IMR-90 (cell line): Measurements from ENCODE around the gene PHACTR3. TPM values are rescaled to one million over a fixed set of nuclear protein-coding genes. Genes with fewer than 3 reads are reported as not detected.

ENCODE experiments used
- ATAC-seq: fragments of 200-7000 bp; cut with Tn5 transposase; 2 replicates; pipeline ENCODE4 v1.9.1; 2020; ENCODE audit warnings: low read depth, mild to moderate bottlenecking, moderate library complexity
- BruUV-seq: library from RNA; stranded (reverse); fragments of 400-500 nt; replicated peaks from 2 replicates; lab custom pipeline; 2021; lab: Mats Ljungman, UMichigan
- CTCF ChIA-PET: fragments of 300-600 bp; formaldehyde crosslinking; extraction: SDS; loops from one replicate; lab custom pipeline; 2021; ENCODE audit warnings: antibody characterized with exemption; lab: Yijun Ruan, JAX
- POLR2A ChIA-PET: fragments of 300-600 bp; sonication (Branson Sonifier 250); formaldehyde crosslinking; loops from one replicate; lab custom pipeline; 2022; ENCODE audit warnings: antibody characterized with exemption; ENCODE audit not compliant: unreplicated experiment; lab: Charles Lee
- DNase-seq: peaks from one replicate; pipeline ENCODE4 v3.0.0; 2013
- H2AFZ ChIP-seq: replicated peaks from 2 replicates; pipeline ENCODE3; 2013; ENCODE audit warnings: low read length, mild to moderate bottlenecking; ENCODE audit not compliant: poor library complexity
- H2AK5ac ChIP-seq: 2 replicates; pipeline ENCODE4 v1.6.1; 2013; ENCODE audit warnings: low read depth, low read length, inconsistent platforms
- H2AK9ac ChIP-seq: replicated peaks from 2 replicates; pipeline ENCODE3; 2013; ENCODE audit warnings: mild to moderate bottlenecking, low read depth, low read length, moderate library complexity; ENCODE audit not compliant: poor library complexity
- H2BK120ac ChIP-seq: 2 replicates; pipeline ENCODE4 v1.6.1; 2013; ENCODE audit warnings: low read depth, low read length, inconsistent platforms
- H2BK15ac ChIP-seq: 3 replicates; pipeline ENCODE4 v1.6.1; 2013; ENCODE audit warnings: low read depth, low read length, inconsistent platforms
- H2BK20ac ChIP-seq: 2 replicates; pipeline ENCODE4 v1.6.1; 2013; ENCODE audit warnings: low read depth, mild to moderate bottlenecking, inconsistent platforms, low read length, moderate library complexity
- H2BK5ac ChIP-seq: 2 replicates; pipeline ENCODE4 v1.6.1; 2013; ENCODE audit warnings: mild to moderate bottlenecking, low read depth, low read length, inconsistent platforms; ENCODE audit not compliant: poor library complexity, severe bottlenecking
- H3K14ac ChIP-seq: replicated peaks from 2 replicates; pipeline ENCODE4 v1.6.1; 2013; ENCODE audit warnings: low read depth, low read length, inconsistent platforms
- H3K18ac ChIP-seq: 2 replicates; pipeline ENCODE4 v1.6.1; 2013; ENCODE audit warnings: low read depth, low read length, control low read depth
- H3K23ac ChIP-seq: 2 replicates; pipeline ENCODE4 v1.6.1; 2013; ENCODE audit warnings: low read depth, low read length, inconsistent platforms
- H3K27ac ChIP-seq: 2 replicates; pipeline ENCODE4 v1.5.1; 2013; ENCODE audit warnings: mild to moderate bottlenecking, control low read depth, low read length; ENCODE audit not compliant: insufficient read depth
- H3K27me3 ChIP-seq: 2 replicates; pipeline ENCODE4 v1.6.1; 2013; ENCODE audit warnings: low read length; ENCODE audit not compliant: control insufficient read depth, insufficient read depth
- H3K36me3 ChIP-seq: 2 replicates; pipeline ENCODE4 v1.6.1; 2013; ENCODE audit warnings: low read length, mixed read lengths; ENCODE audit not compliant: control insufficient read depth, insufficient read depth
- H3K4ac ChIP-seq: 2 replicates; pipeline ENCODE4 v1.6.1; 2013; ENCODE audit warnings: low read depth, low read length, inconsistent platforms
- H3K4me1 ChIP-seq: 2 replicates; pipeline ENCODE4 v1.6.1; 2013; ENCODE audit warnings: low read length, mixed read lengths; ENCODE audit not compliant: control insufficient read depth, insufficient read depth
- H3K4me2 ChIP-seq: 2 replicates; pipeline ENCODE4 v1.6.1; 2013; ENCODE audit warnings: low read depth, mild to moderate bottlenecking, control low read depth, low read length, moderate library complexity
- H3K4me3 ChIP-seq: 2 replicates; pipeline ENCODE4 v1.5.1; 2013; ENCODE audit warnings: low read depth, mild to moderate bottlenecking, control low read depth, low read length, moderate library complexity; ENCODE audit not compliant: insufficient read depth
- H3K56ac ChIP-seq: 2 replicates; pipeline ENCODE4 v1.6.1; 2013; ENCODE audit warnings: low read length, inconsistent platforms; ENCODE audit not compliant: insufficient read depth; ENCODE audit errors: extremely low read depth
- H3K79me1 ChIP-seq, 2 experiments: 2 replicates each; pipeline ENCODE4 v1.6.1; 2013; ENCODE audit warnings: low read length in 2 of 2, inconsistent platforms in 1 of 2, low read depth in 1 of 2
- H3K9ac ChIP-seq: 2 replicates; pipeline ENCODE4 v1.6.1; 2013; ENCODE audit warnings: low read depth, low read length, control low read depth
- H3K9me1 ChIP-seq: 2 replicates; pipeline ENCODE4 v1.6.1; 2013; ENCODE audit warnings: low read length, inconsistent platforms; ENCODE audit not compliant: insufficient read depth
- H3K9me3 ChIP-seq: 2 replicates; pipeline ENCODE4 v1.6.1; 2013; ENCODE audit warnings: low read length; ENCODE audit not compliant: control insufficient read depth, insufficient read depth
- H4K20me1 ChIP-seq: 2 replicates; pipeline ENCODE4 v1.6.1; 2013; ENCODE audit warnings: low read length, inconsistent platforms; ENCODE audit not compliant: insufficient read depth
- H4K5ac ChIP-seq: 2 replicates; pipeline ENCODE4 v1.6.1; 2013; ENCODE audit warnings: mild to moderate bottlenecking, low read depth, low read length, control low read depth
- H4K8ac ChIP-seq, 2 experiments: 2 replicates each; pipeline ENCODE4 v1.6.1; 2013; ENCODE audit warnings: low read depth in 2 of 2, low read length in 2 of 2, control low read depth in 1 of 2, inconsistent platforms in 1 of 2
- H4K91ac ChIP-seq: 2 replicates; pipeline ENCODE4 v1.6.1; 2013; ENCODE audit warnings: low read depth, low read length, inconsistent platforms; ENCODE audit not compliant: insufficient read depth
- BHLHE40 ChIP-seq: fragments of 150-350 bp; IDR thresholded peaks from 2 replicates; pipeline ENCODE4 v1.6.1; 2016; ENCODE audit warnings: mild to moderate bottlenecking, low read depth, low read length
- FOS ChIP-seq: fragments of 150-350 bp; IDR thresholded peaks from 2 replicates; pipeline ENCODE4 v1.6.1; 2016; ENCODE audit warnings: low read depth, low read length
- MAFK ChIP-seq: IDR thresholded peaks from 2 replicates; pipeline ENCODE4 v1.6.1; 2012; ENCODE audit warnings: low read depth, low read length, improper control_type of control experiment
- MAZ ChIP-seq: IDR thresholded peaks from 2 replicates; pipeline ENCODE4 v1.6.1; 2012; ENCODE audit warnings: low read depth, mild to moderate bottlenecking, low read length, improper control_type of control experiment, moderate library complexity, borderline replicate concordance
- NFE2L2 ChIP-seq: fragments of 150-350 bp; IDR thresholded peaks from 2 replicates; pipeline ENCODE4 v1.6.1; 2016; ENCODE audit warnings: low read depth, mild to moderate bottlenecking, low read length
- RAD21 ChIP-seq: IDR thresholded peaks from 2 replicates; pipeline ENCODE4 v1.6.1; 2012; ENCODE audit warnings: low read length, improper control_type of control experiment
- RCOR1 ChIP-seq: IDR thresholded peaks from 2 replicates; pipeline ENCODE4 v1.6.1; 2012; ENCODE audit warnings: mild to moderate bottlenecking, low read length, improper control_type of control experiment; ENCODE audit not compliant: insufficient replicate concordance
- RFX5 ChIP-seq: IDR thresholded peaks from 2 replicates; pipeline ENCODE4 v1.8.0; 2012; ENCODE audit warnings: low read depth, mild to moderate bottlenecking, low read length, moderate library complexity
- WGBS, 2 experiments: methylation state at CpG; one replicate each; pipeline versions ENCODE4 v1.1.5 to v1.1.7; 2013; ENCODE audit warnings: missing lambda C conversion rate in 2 of 2; ENCODE audit not compliant: insufficient read length in 1 of 2; ENCODE audit errors: extremely low coverage in 2 of 2; 5-methylcytosine and 5-hydroxymethylcytosine counted together
- dilution Hi-C: fragments of 300-500 bp; cut with HindIII; formaldehyde crosslinking; loops from one replicate; pipeline ENCODE4 v1.14.3; 2018; ENCODE audit warnings: low sequenced_read_pairs; ENCODE audit not compliant: unreplicated experiment
- in situ Hi-C: fragments of 300-500 bp; cut with MboI; formaldehyde crosslinking; loops from 3 replicates; pipeline ENCODE4 v1.14.3; 2019; ENCODE audit warnings: low sequenced_read_pairs, inconsistent platforms, mixed read lengths
- intact Hi-C: fragments of 100-400 bp; cut with micrococcal nuclease; formaldehyde crosslinking; loops from 2 replicates; pipeline ENCODE4 v1.10.0; 2022
- polyA plus RNA-seq, 3 experiments: library from polyadenylated mRNA; depleted of rRNA; stranded (reverse); fragments of >200 nt; gene quantifications; 2 replicates each; pipeline ENCODE4 v1.2.3, GENCODE V29; 2012; ENCODE audit warnings: low replicate concordance in 1 of 3
- total RNA-seq: library from RNA; depleted of rRNA; stranded (reverse); fragments of >200 nt; gene quantifications from 2 replicates; pipeline ENCODE4 v1.2.3, GENCODE V29; 2012
- TF ChIP-seq, protein P1 (sequence below): conservative IDR thresholded peaks from 2 replicates; pipeline ENCODE4 v1.5.1; 2012; ENCODE audit warnings: mild to moderate bottlenecking, low read depth, low read length, improper control_type of control experiment
- TF ChIP-seq, protein P2 (sequence below): fragments of 150-350 bp; IDR thresholded peaks from 2 replicates; pipeline ENCODE4 v1.6.1; 2017; ENCODE audit warnings: mild to moderate bottlenecking, antibody characterized with exemption, low read length, low read depth

Gene PHACTR3
- total and polyA plus RNA-seq, 2 of the 4 experiments (the other 2 are of a cell fraction) = not detected

DNA sequence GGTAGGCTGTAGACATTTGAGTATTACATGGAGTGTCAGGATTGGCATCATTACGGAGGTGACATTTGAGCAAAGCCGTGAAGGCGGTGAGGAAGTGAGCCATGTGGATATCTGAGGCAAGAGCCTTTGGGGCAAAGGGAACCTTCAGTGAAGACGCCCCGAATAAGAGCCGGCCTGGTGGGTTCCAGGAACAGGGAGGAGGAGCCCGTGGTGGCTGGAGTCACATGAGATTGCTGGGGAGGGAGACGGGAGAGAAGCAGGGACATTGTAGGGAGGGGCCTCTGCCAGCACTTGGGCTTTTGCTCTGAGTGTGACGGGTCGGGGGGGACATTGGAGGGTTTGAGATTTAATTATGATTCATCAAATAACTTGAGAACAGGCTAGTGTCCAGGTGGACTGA is 78.3 kb downstream of the PHACTR3 start:
- no peak overlapping the region for H3K23ac ChIP-seq
- in situ Hi-C loops (no loop called here), intact Hi-C loops (no loop called here), dilution Hi-C loops (no loop called here)
- H2BK5ac ChIP-seq = no peak overlapping the region
- H3K36me3 ChIP-seq = no peaks in the 10 kb centered on the region
- no peak overlapping the region for H4K5ac ChIP-seq
- no peaks in the 10 kb centered on the region for H3K27me3 ChIP-seq
- ChIA-PET POLR2A (no interaction called here), CTCF (no interaction called here)
- no peak overlapping the region for H2AK9ac ChIP-seq
- BruUV-seq = no TSS peak
- H3K79me1 ChIP-seq = no peaks in the 10 kb centered on the region
- no peak overlapping the region for H3K56ac ChIP-seq
- H4K20me1 ChIP-seq = no peaks in the 10 kb centered on the region
- peaks cover 24% of the 10 kb centered on the region for H3K9me3 ChIP-seq
- H3K4me3 ChIP-seq = no peak overlapping the region
- no peak overlapping the region for H3K4ac ChIP-seq
- no peak overlapping the region for H2AK5ac ChIP-seq
- no peak overlapping the region for H4K8ac ChIP-seq
- H3K18ac ChIP-seq = no peak overlapping the region
- no peaks in the 10 kb centered on the region for H3K9me1 ChIP-seq
- no peak overlapping the region for H4K91ac ChIP-seq
- ATAC-seq = no peak
- no peak overlapping the region for H2BK15ac ChIP-seq
- no peak for DNase-seq
- TF ChIP-seq BHLHE40 (no peak), RFX5 (no peak), RAD21 (no peak), FOS (no peak), MAFK (no peak), MAZ (no peak), RCOR1 (no peak), NFE2L2 (no peak)
- TF ChIP-seq, protein P1, sequence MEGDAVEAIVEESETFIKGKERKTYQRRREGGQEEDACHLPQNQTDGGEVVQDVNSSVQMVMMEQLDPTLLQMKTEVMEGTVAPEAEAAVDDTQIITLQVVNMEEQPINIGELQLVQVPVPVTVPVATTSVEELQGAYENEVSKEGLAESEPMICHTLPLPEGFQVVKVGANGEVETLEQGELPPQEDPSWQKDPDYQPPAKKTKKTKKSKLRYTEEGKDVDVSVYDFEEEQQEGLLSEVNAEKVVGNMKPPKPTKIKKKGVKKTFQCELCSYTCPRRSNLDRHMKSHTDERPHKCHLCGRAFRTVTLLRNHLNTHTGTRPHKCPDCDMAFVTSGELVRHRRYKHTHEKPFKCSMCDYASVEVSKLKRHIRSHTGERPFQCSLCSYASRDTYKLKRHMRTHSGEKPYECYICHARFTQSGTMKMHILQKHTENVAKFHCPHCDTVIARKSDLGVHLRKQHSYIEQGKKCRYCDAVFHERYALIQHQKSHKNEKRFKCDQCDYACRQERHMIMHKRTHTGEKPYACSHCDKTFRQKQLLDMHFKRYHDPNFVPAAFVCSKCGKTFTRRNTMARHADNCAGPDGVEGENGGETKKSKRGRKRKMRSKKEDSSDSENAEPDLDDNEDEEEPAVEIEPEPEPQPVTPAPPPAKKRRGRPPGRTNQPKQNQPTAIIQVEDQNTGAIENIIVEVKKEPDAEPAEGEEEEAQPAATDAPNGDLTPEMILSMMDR = no peak
- TF ChIP-seq, protein P2, sequence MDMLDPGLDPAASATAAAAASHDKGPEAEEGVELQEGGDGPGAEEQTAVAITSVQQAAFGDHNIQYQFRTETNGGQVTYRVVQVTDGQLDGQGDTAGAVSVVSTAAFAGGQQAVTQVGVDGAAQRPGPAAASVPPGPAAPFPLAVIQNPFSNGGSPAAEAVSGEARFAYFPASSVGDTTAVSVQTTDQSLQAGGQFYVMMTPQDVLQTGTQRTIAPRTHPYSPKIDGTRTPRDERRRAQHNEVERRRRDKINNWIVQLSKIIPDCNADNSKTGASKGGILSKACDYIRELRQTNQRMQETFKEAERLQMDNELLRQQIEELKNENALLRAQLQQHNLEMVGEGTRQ = no peak
- no peak overlapping the region for H2AFZ ChIP-seq
- no peak overlapping the region for H3K14ac ChIP-seq
- no peak overlapping the region for H3K4me2 ChIP-seq
- H3K27ac ChIP-seq = no peak overlapping the region
- 61% methylated on average over 7 of the region's 10 CpGs; no CpG with 5 or more reads in 1 of the 2 experiments for WGBS, 2 experiments
- H3K9ac ChIP-seq = no peak overlapping the region
- no peak overlapping the region for H2BK20ac ChIP-seq
- H2BK120ac ChIP-seq = no peak overlapping the region
- no peaks in the 10 kb centered on the region for H3K4me1 ChIP-seq
